Measurements from ENCODE around the gene RPS6KA2.
"Not testable (repeated sequence)": the region's sequence is repeated elsewhere in the genome, so short reads cannot be mapped to it uniquely, and the experiment has no call there.

RPS6KA2 gene

GRCh38 chr6:166544296-166544605, 82.8 kb downstream of the RPS6KA2 start:
- TF ChIP-seq CTCF (conservative IDR thresholded peaks at IDR 0.05; ENCODE audit: low read length): no peak
- no peak for DNase-seq (ENCODE audit: low read depth)
- H3K4me3 ChIP-seq (ENCODE audit: low read length): no peak overlapping the region

GRCh38 chr6:166543603-166544295, 83.3 kb downstream of the RPS6KA2 start:
- no peak for DNase-seq (ENCODE audit: low read depth)
- TF ChIP-seq CTCF (conservative IDR thresholded peaks at IDR 0.05; ENCODE audit: low read length): no peak
- H3K4me3 ChIP-seq (ENCODE audit: low read length): no peak overlapping the region

GRCh38 chr6:166542580-166542912, 84.5 kb downstream of the RPS6KA2 start:
- H3K4me3 ChIP-seq (ENCODE audit: low read length): no peak overlapping the region
- TF ChIP-seq CTCF (conservative IDR thresholded peaks at IDR 0.05; ENCODE audit: low read length): no peak
- no peak for DNase-seq (ENCODE audit: low read depth)

- TF ChIP-seq CTCF (conservative IDR thresholded peaks at IDR 0.05; ENCODE audit: low read length): no peak
- H3K4me3 ChIP-seq (ENCODE audit: low read length): no peak overlapping the region
- DNase-seq (ENCODE audit: low read depth): no peak
These were observed 85.0 kb downstream of the RPS6KA2 start for GRCh38 chr6:166541876-166542579.

- DNase-seq (ENCODE audit: low read depth): no peak
- H3K4me3 ChIP-seq (ENCODE audit: low read length): no peak overlapping the region
- TF ChIP-seq CTCF (conservative IDR thresholded peaks at IDR 0.05; ENCODE audit: low read length): no peak
These were observed 85.7 kb downstream of the RPS6KA2 start for GRCh38 chr6:166541366-166541765.

- DNase-seq (ENCODE audit: low read depth): no peak
- no peak for TF ChIP-seq CTCF (conservative IDR thresholded peaks at IDR 0.05; ENCODE audit: low read length)
- H3K4me3 ChIP-seq (ENCODE audit: low read length): no peak overlapping the region
These were observed 86.3 kb downstream of the RPS6KA2 start for GRCh38 chr6:166540631-166541331.

- no peak overlapping the region for H3K4me3 ChIP-seq (ENCODE audit: low read length)
- no peak for TF ChIP-seq CTCF (conservative IDR thresholded peaks at IDR 0.05; ENCODE audit: low read length)
- no peak for DNase-seq (ENCODE audit: low read depth)
These were observed 87.5 kb downstream of the RPS6KA2 start for GRCh38 chr6:166539543-166539942.

GRCh38 chr6:166539011-166539385, 88.1 kb downstream of the RPS6KA2 start:
- not testable (repeated sequence) for H3K4me3 ChIP-seq (ENCODE audit: low read length); DNase-seq (ENCODE audit: low read depth)

Data from AG10803 (cell line).